Esophagus muscularis mucosa (tissue), 3 donors: ENCODE measurements around the gene GBX2.

Source experiments
- CTCF ChIP-seq, 3 experiments: fragments of 200-600 bp in 2 of 3; fragments of 450-650 bp in 1 of 3; sonication (generic) in 2 of 3; IDR thresholded peaks; one replicate each; pipeline ENCODE4 v1.5.1; 2017 to 2019; ENCODE audit warnings: antibody characterized with exemption in 3 of 3, mild to moderate bottlenecking in 2 of 3, moderate library complexity in 1 of 3
- POLR2A ChIP-seq: fragments of 450-650 bp; IDR thresholded peaks from one replicate; pipeline ENCODE4 v1.6.1; 2017; ENCODE audit warnings: antibody characterized with exemption, moderate library complexity, mild to moderate bottlenecking, low read depth
- POLR2AphosphoS5 ChIP-seq, 2 donors: sonication (generic); formaldehyde crosslinking; IDR thresholded peaks; one replicate each; pipeline ENCODE4 v1.6.1; 2017; ENCODE audit warnings: antibody characterized with exemption in 2 of 2

GRCh38 chr2:236171680-236172254 lies 3.6 kb upstream of the GBX2 start:
- TF ChIP-seq CTCF (IDR thresholded peaks at IDR 0.05), result no peak
- TF ChIP-seq POLR2AphosphoS5 (IDR thresholded peaks at IDR 0.05), result no peak
- TF ChIP-seq POLR2A, result no peak
